ENCODE results near the gene GRK3. TPM values are rescaled to one million over a fixed set of nuclear protein-coding genes. Genes with fewer than 3 reads are reported as not detected.
"Not testable (repeated sequence)": the region's sequence is repeated elsewhere in the genome, so short reads cannot be mapped to it uniquely, and the experiment has no call there.

GRK3 gene
- total RNA-seq, 2 experiments from 2014 or later: 34.1 to 43.3 TPM

DNA sequence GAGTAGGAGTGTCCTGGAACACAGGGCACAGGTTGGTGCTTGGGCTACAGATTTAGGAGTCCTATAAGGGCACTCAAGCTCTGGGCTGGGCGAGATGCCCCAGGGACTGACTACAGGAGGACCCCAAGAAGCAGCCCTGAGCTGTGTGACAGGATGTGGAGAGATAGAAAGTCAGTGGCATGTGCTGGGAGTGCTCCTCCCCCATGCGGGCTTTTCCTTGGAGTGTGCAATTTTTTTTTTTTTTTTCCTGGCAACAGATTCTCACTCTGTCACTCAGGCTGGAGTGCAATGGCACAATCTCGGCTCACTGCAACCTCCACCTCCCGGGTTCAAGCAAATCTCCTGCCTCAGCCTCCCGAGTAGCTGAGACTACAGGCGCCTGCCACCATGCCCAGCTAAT, 144.0 kb downstream of the GRK3 start:
- H3K9me3 Mint-ChIP-seq (ENCODE audit: low read depth); ATAC-seq; H3K27me3 Mint-ChIP-seq; H3K4me3 Mint-ChIP-seq; DNase-seq: not testable (repeated sequence)
- peaks cover 52% of the 10 kb centered on the region for H3K4me1 Mint-ChIP-seq
- CTCF ChIA-PET: interaction anchor here (0.9 kb wide), 1 partner anchor 17 kb away, joined by 5 read pairs; no protein-coding TSS in a partner anchor
- H3K36me3 Mint-ChIP-seq: peaks cover 59% of the 10 kb centered on the region
- H3K27ac Mint-ChIP-seq: peak overlapping the region; percentile 45

DNA sequence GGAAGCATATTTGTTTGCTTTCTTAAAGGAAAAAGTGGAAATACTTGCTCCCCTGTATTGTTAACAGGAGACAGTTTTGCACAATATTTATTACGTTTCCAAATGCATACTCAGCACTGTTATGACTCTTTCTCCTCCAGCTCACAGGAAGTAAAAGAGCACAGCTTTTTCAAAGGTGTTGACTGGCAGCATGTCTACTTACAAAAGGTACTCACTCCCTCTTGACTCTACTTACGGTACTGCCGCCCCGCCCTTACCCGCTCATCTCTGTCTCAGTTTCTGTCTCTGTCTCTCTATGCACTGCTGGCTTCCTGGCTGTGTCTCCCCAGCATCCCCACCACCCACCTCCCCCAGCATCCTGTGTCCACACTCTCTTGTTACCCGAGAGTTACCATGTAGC, 145.3 kb downstream of the GRK3 start:
- DNase-seq: peak; percentile 77
- H3K4me3 Mint-ChIP-seq: peak overlapping the region; percentile 19
- CTCF ChIA-PET: interaction anchor here (0.9 to 3.9 kb wide), 9 partner anchors 9 to 247 kb away, joined by 3 to 21 read pairs (median 3); partner anchors contain the start of gene MYO18B
- peak overlapping the region; percentile 89 for H3K27ac Mint-ChIP-seq
- peak; percentile 95 for ATAC-seq
- H3K9me3 Mint-ChIP-seq (ENCODE audit: low read depth): no peaks in the 10 kb centered on the region
- peaks cover 41% of the 10 kb centered on the region for H3K4me1 Mint-ChIP-seq
- peaks cover 59% of the 10 kb centered on the region for H3K36me3 Mint-ChIP-seq
- no peaks in the 10 kb centered on the region for H3K27me3 Mint-ChIP-seq

DNA sequence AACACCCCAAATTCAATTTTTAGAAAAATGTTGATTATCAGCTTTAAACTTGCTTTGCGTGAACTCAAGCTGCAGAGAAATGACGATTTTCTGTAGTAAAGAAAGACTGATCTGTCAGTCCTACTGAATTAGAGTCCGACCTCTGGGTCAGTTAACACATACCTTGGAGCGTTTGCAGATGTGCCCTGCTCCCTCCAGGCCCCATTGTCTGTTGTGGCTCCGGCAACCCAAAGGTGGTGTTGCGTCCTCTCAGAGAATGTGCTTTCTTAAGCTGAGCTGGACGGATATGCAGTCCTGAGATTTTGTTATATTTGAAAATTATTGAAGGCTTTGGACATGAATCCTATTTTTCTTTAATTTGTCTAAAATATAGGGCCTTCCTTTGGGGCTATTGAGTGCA, 146.0 kb downstream of the GRK3 start:
- H3K4me1 Mint-ChIP-seq: peaks cover 35% of the 10 kb centered on the region
- no peak for ATAC-seq

DNA sequence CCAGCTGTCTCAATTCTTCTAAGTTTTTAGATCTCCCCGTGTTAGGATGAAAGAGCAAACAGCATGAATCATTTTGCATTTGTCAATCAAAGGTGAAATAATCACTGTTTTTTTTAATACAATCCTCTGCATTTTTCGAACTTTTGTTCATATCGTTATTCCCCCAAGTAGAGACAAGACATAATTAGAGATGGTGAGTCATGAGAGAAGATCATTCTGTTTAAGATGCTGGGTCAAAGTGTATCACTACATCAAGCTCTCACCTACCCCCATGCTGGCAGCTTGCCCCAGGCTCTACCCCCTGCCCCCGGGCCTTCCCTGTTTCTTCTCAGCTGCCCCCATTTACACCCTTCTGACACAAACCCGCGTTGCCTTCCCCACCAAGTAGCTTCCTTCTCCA, 147.0 kb downstream of the GRK3 start:
- DNase-seq (no peak), ATAC-seq (no peak)
- Mint-ChIP-seq H3K4me1 (peaks cover 31% of the 10 kb centered on the region), H3K36me3 (peaks cover 54% of the 10 kb centered on the region), H3K27me3 (no peaks in the 10 kb centered on the region), H3K27ac (no peak overlapping the region), H3K9me3 (ENCODE audit: low read depth) (no peaks in the 10 kb centered on the region), H3K4me3 (no peak overlapping the region)
- CTCF ChIA-PET: interaction anchor here (1.1 to 3.9 kb wide), 6 partner anchors 10 to 249 kb away, joined by 3 to 16 read pairs (median 4); no protein-coding TSS in a partner anchor

More for the DNA sequence above, 146.0 kb downstream of the GRK3 start:
- H3K4me3 Mint-ChIP-seq: no peak overlapping the region
- H3K27me3 Mint-ChIP-seq: no peaks in the 10 kb centered on the region
- no peak overlapping the region for H3K27ac Mint-ChIP-seq
- CTCF ChIA-PET: interaction anchor here (0.9 to 3.9 kb wide), 10 partner anchors 9 to 248 kb away, joined by 3 to 21 read pairs (median 4); partner anchors contain the start of gene MYO18B
- peaks cover 55% of the 10 kb centered on the region for H3K36me3 Mint-ChIP-seq
- no peak for DNase-seq
- no peaks in the 10 kb centered on the region for H3K9me3 Mint-ChIP-seq (ENCODE audit: low read depth)

DNA sequence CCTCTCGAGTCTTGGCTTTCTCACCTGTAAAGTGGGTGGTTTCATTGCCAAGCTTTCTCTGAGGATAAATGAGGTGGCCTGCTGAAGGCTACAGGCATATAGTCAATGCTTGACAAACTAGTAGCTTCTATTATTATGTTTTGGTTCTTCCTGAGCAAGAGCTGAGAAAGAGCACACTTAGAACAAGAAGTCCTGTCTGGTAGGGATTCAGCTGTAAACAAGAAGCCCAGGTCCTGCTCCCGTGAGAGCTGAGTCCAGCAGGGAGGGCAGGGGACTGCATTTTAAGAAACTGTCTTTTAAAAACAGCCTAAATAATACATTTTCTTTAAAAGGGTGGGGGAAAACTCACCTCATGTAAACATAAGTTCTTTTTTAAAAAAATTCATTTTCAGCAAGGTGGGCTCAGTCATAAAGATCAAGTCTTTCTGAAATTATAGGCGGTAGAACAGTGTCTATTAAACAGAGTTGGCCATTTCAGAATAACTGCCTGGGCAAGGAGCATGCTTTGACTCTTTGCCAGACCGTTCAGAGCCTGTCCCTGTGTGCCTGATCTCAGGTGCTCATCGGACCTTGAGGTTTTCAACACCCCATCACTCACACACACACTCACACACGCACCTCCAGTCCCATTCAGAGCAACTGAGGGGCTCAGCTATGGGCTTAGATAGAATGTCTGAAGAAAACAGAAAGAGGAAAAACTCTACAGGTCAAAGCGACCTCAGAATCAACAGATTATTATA, 148.4 kb downstream of the GRK3 start:
- ATAC-seq: no peak
- no peak overlapping the region for H3K27ac Mint-ChIP-seq
- CTCF ChIA-PET: interaction anchor here (1.6 to 3.9 kb wide), 4 partner anchors 12 to 60 kb away, joined by 3 to 16 read pairs (median 9); no protein-coding TSS in a partner anchor
- H3K4me3 Mint-ChIP-seq: no peak overlapping the region
- H3K27me3 Mint-ChIP-seq: no peaks in the 10 kb centered on the region
- H3K9me3 Mint-ChIP-seq (ENCODE audit: low read depth): no peaks in the 10 kb centered on the region
- H3K36me3 Mint-ChIP-seq: peaks cover 51% of the 10 kb centered on the region
- no peak for DNase-seq
- peaks cover 26% of the 10 kb centered on the region for H3K4me1 Mint-ChIP-seq

DNA sequence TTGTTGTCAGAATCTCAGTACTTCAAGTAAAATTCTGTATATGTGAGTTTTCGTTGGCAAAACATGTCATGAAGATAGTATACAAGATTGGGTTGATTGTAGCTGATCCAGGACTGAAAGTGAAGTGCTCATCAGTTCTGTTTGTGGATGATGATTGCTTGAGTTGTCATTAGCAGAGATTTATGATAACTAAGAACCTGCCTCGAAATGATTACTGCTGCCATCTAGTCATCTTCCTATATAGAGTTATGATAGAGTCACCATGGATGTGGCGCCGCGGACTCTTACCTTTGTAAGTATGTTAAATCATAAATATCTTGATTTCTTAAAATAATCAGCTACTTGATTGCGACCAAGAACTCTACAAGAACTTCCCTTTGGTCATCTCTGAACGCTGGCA, 149.6 kb downstream of the GRK3 start:
- H3K36me3 Mint-ChIP-seq: peaks cover 59% of the 10 kb centered on the region
- H3K9me3 Mint-ChIP-seq (ENCODE audit: low read depth): no peaks in the 10 kb centered on the region
- H3K27ac Mint-ChIP-seq: no peak overlapping the region
- H3K4me3 Mint-ChIP-seq: no peak overlapping the region
- peaks cover 20% of the 10 kb centered on the region for H3K4me1 Mint-ChIP-seq
- CTCF ChIA-PET: interaction anchor here (1.2 to 3.8 kb wide), 3 partner anchors 22 to 59 kb away, joined by 3 to 12 read pairs (median 3); no protein-coding TSS in a partner anchor
- ATAC-seq: no peak
- DNase-seq: no peak
- no peaks in the 10 kb centered on the region for H3K27me3 Mint-ChIP-seq

DNA sequence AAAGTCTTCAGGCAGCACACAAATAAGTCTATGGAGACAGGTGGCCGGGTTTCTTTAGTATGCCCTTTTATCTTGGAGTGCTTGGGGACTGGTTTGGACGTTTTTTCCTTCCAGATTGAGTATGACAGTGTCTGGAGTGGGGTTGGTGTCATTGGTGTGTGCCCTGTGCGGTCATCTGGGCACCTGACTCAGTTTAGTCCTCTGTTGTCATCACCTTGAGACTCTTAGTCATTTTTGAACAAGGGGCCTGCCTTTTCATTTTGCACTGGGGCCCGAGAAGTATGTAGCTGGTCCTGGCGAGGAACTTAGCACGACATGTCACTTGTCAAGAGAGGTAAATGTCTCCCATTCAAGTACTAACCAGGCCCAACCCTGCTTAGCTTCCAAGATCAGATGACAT, 150.3 kb downstream of the GRK3 start:
- Mint-ChIP-seq H3K4me1 (peaks cover 14% of the 10 kb centered on the region), H3K9me3 (ENCODE audit: low read depth) (no peaks in the 10 kb centered on the region), H3K27me3 (no peaks in the 10 kb centered on the region), H3K4me3 (no peak overlapping the region), H3K36me3 (peaks cover 62% of the 10 kb centered on the region), H3K27ac (no peak overlapping the region)
- DNase-seq (no peak), ATAC-seq (no peak)
- CTCF ChIA-PET: interaction anchor here (1.2 to 1.6 kb wide), 2 partner anchors 14 to 21 kb away, joined by 3 read pairs; no protein-coding TSS in a partner anchor

DNA sequence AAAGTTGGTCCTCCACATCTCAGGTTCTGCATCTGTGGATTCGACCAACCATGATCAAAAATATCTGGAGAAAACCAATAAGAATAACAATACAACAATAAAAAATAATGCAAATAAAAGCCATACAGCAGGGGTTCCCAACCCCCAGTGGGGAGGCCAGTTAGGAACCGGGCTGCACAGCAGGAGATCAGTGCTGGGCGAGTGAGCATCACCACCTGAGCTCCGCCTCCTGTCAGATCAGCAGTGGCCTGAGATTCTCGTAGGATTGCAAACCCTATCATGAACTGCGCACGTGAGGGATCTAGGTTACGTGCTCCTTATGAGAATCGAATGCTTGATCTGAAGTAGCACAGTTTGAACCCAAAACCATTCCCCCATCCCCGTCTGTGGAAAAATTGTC, 152.2 kb downstream of the GRK3 start:
- H3K36me3 Mint-ChIP-seq: peaks cover 51% of the 10 kb centered on the region
- ATAC-seq: no peak

DNA sequence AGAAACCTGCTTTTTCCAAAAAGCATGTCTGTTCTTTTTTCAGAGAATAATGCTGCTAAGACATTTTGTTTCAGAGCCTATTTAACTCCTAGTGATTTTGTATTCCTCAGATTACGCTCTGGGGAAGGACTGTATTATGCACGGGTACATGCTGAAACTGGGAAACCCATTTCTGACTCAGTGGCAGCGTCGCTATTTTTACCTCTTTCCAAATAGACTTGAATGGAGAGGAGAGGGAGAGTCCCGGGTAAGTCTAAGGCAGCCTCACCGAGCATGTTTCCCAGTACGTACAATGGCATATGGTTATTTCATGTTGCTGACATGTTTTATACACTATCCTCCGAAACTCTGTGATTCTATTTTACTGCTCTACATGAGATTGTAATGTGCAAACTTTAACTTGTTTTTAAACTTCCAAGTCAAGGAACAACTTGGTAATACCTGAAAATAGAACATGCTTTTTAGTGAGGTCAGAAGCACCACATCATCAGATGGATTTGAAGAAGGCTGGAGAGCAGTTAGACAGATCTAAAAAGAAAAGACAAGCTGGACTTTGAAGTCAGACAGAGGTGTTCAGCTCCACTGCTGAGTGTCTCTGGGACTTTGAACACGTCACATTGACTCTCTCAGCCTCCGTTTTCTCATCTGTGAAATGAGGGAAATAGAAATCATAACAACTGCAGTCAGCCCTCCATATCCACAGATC, 153.8 kb downstream of the GRK3 start:
- Mint-ChIP-seq H3K36me3 (peaks cover 54% of the 10 kb centered on the region), H3K4me1 (peaks cover 1% of the 10 kb centered on the region), H3K4me3 (no peak overlapping the region), H3K27ac (no peak overlapping the region), H3K27me3 (no peaks in the 10 kb centered on the region), H3K9me3 (ENCODE audit: low read depth) (no peaks in the 10 kb centered on the region)
- no peak for ATAC-seq
- CTCF ChIA-PET: interaction anchor here (1.0 kb wide), 2 partner anchors 10 to 256 kb away, joined by 3 to 4 read pairs; no protein-coding TSS in a partner anchor
- DNase-seq: no peak

More for the DNA sequence above, 152.2 kb downstream of the GRK3 start:
- no peak for DNase-seq
- no peak overlapping the region for H3K27ac Mint-ChIP-seq
- no peaks in the 10 kb centered on the region for H3K9me3 Mint-ChIP-seq (ENCODE audit: low read depth)
- peaks cover 4% of the 10 kb centered on the region for H3K4me1 Mint-ChIP-seq
- H3K4me3 Mint-ChIP-seq: no peak overlapping the region
- CTCF ChIA-PET: interaction anchor here (1.4 to 1.6 kb wide), 2 partner anchors 8 to 56 kb away, joined by 3 to 4 read pairs; no protein-coding TSS in a partner anchor
- H3K27me3 Mint-ChIP-seq: no peaks in the 10 kb centered on the region

DNA sequence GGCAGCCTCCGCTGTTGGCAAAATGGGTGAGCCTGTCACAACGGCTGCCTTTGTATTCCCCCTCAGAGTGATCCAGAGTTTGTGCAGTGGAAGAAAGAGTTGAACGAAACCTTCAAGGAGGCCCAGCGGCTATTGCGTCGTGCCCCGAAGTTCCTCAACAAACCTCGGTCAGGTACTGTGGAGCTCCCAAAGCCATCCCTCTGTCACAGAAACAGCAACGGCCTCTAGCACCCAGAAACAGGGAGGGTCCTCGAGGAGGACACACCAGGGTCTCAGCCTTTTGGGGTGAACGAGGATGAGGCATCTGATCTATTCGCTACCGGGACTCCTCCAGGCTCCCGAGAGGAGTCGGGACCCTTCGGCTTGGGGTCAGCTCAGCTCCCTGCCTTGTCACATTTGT, 157.7 kb downstream of the GRK3 start:
- Mint-ChIP-seq H3K27ac (no peak overlapping the region), H3K27me3 (no peaks in the 10 kb centered on the region), H3K4me3 (no peak overlapping the region), H3K4me1 (peaks cover 5% of the 10 kb centered on the region), H3K9me3 (ENCODE audit: low read depth) (no peaks in the 10 kb centered on the region), H3K36me3 (peaks cover 46% of the 10 kb centered on the region)
- no peak for DNase-seq
- no peak for ATAC-seq
- CTCF ChIA-PET: no interaction called here

DNA sequence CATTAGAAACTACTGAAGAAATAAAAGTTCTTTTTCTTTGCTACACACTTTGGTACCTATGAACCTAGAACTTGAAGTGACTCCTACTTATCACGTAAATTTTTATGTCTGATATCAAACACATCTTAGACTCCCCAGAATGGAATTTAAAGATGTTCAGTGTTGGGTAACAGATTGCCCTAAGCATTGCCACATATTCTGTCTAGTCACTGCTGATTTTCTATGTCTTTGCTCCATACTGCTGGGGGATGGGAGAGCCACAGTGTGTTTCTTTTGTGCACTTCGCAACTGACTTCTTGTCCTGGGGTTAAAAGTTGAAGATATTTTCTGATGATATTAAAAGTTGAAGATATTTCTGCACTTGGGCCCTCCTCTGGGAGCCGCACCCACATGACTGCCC, 158.2 kb downstream of the GRK3 start:
- H3K36me3 Mint-ChIP-seq: peaks cover 42% of the 10 kb centered on the region
- no peak overlapping the region for H3K27ac Mint-ChIP-seq
- no peaks in the 10 kb centered on the region for H3K27me3 Mint-ChIP-seq
- no peak for DNase-seq
- H3K4me1 Mint-ChIP-seq: peaks cover 5% of the 10 kb centered on the region
- H3K4me3 Mint-ChIP-seq: no peak overlapping the region
- no peak for ATAC-seq
- CTCF ChIA-PET: no interaction called here
- H3K9me3 Mint-ChIP-seq (ENCODE audit: low read depth): no peaks in the 10 kb centered on the region

DNA sequence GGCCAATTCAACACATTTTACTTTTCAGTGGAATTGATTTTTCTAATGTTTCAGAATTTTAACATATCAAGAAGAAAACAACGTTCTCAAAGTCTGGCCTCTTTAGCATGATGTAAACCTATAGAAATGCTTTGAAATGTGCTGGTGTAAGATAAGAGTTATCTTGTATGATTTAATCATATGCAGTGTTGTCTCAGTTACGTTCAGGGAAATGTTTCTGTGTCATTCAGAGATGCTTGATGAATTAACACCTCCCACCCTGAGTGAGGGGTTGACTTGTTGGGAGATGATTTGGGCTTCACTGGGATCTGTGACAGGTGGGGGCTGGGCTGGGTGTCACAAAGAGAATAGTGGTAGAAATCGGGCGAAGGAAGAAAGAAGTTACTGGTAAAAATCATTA, 161.8 kb downstream of the GRK3 start:
- Mint-ChIP-seq H3K27ac (peak overlapping the region; percentile 60), H3K4me3 (no peak overlapping the region), H3K9me3 (ENCODE audit: low read depth) (no peaks in the 10 kb centered on the region), H3K27me3 (no peaks in the 10 kb centered on the region), H3K4me1 (peaks cover 15% of the 10 kb centered on the region), H3K36me3 (peaks cover 35% of the 10 kb centered on the region)
- ATAC-seq: no peak
- no peak for DNase-seq
- CTCF ChIA-PET: interaction anchor here (0.6 to 3.5 kb wide), 8 partner anchors 9 to 182 kb away, joined by 3 to 16 read pairs (median 5); no protein-coding TSS in a partner anchor

DNA sequence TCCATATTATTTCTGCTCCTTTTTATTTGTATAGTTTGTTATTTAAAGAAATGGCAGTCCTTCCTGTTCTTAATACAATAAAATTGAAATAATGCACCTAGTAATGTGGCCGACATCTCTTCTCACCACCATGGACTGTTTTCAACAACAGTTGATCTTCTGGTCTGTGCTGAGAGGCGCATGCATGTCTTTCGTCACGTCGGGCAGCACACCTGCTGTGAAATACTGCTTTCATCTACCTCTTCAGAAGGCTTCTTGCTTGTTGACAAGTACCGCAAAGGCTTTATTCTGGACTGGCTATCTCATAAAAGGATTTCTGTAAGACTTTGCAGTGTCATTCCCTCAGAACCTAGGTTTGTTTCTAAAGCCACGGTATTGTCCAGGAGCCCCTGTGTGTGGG, 163.6 kb downstream of the GRK3 start:
- CTCF ChIA-PET: interaction anchor here (1.8 to 3.5 kb wide), 2 partner anchors 10 to 17 kb away, joined by 3 to 16 read pairs; no protein-coding TSS in a partner anchor

More for the DNA sequence above, 163.6 kb downstream of the GRK3 start:
- Mint-ChIP-seq H3K9me3 (ENCODE audit: low read depth) (no peaks in the 10 kb centered on the region), H3K27ac (no peak overlapping the region), H3K4me1 (peaks cover 21% of the 10 kb centered on the region), H3K36me3 (peaks cover 35% of the 10 kb centered on the region), H3K27me3 (no peaks in the 10 kb centered on the region), H3K4me3 (no peak overlapping the region)
- ATAC-seq (no peak), DNase-seq (no peak)

Data from activated CD8-positive, alpha-beta memory T cell treated with anti-CD3 and anti-CD28 coated beads, Interleukin-2, amount 10 ng/mL, durations not matched to agents 7 days and 5 days (primary cell).